GM23248 (cell line): ENCODE results near the gene TAGLN2. TPM values are rescaled to one million over a fixed set of nuclear protein-coding genes. Genes with fewer than 3 reads are reported as not detected.

Source experiments
- DNase-seq: peaks from one replicate; pipeline ENCODE4 v3.0.0-alpha.2; 2015
- H2AFZ ChIP-seq: fragments of 200-600 bp; sonication (generic); 2 replicates; pipeline ENCODE4 v1.6.1; 2016; ENCODE audit warnings: antibody characterized with exemption
- H3F3A ChIP-seq: fragments of 200-600 bp; sonication (generic); 2 replicates; pipeline ENCODE4 v1.6.1; 2016; ENCODE audit warnings: mild to moderate bottlenecking, antibody characterized with exemption, mixed run types; ENCODE audit not compliant: insufficient read depth
- H3K27ac ChIP-seq: fragments of 200-600 bp; sonication (generic); 2 replicates; pipeline ENCODE4 v1.5.1; 2016; ENCODE audit warnings: mild to moderate bottlenecking
- H3K27me3 ChIP-seq: fragments of 200-600 bp; sonication (generic); replicated peaks from 2 replicates; pipeline ENCODE4 v1.6.1; 2016; ENCODE audit warnings: mild to moderate bottlenecking; ENCODE audit not compliant: insufficient read depth
- H3K36me3 ChIP-seq: fragments of 200-600 bp; sonication (generic); 2 replicates; pipeline ENCODE4 v1.6.1; 2016; ENCODE audit warnings: low read depth, mild to moderate bottlenecking
- H3K4me1 ChIP-seq: fragments of 200-600 bp; sonication (generic); 2 replicates; pipeline ENCODE4 v1.6.1; 2016; ENCODE audit warnings: mild to moderate bottlenecking; ENCODE audit not compliant: insufficient read depth
- H3K4me2 ChIP-seq: fragments of 200-600 bp; sonication (generic); one replicate; pipeline ENCODE4 v1.6.1; 2016; ENCODE audit warnings: mild to moderate bottlenecking; ENCODE audit not compliant: unreplicated experiment
- H3K4me3 ChIP-seq: fragments of 200-600 bp; sonication (generic); 2 replicates; pipeline ENCODE4 v1.5.1; 2016; ENCODE audit warnings: mild to moderate bottlenecking
- H3K79me2 ChIP-seq: fragments of 200-600 bp; sonication (generic); 2 replicates; pipeline ENCODE4 v1.6.1; 2016; ENCODE audit warnings: mild to moderate bottlenecking; ENCODE audit not compliant: insufficient read depth
- H3K9ac ChIP-seq: fragments of 200-600 bp; sonication (generic); 2 replicates; pipeline ENCODE4 v1.6.1; 2016; ENCODE audit warnings: mild to moderate bottlenecking
- H3K9me2 ChIP-seq: fragments of 200-600 bp; sonication (generic); 2 replicates; pipeline ENCODE4 v1.6.1; 2016; ENCODE audit warnings: mixed run types, mild to moderate bottlenecking, moderate library complexity; ENCODE audit not compliant: insufficient read depth
- H3K9me3 ChIP-seq: fragments of 200-600 bp; sonication (generic); one replicate; pipeline ENCODE4 v1.6.1; 2017; ENCODE audit warnings: low read depth
- H4K20me1 ChIP-seq: fragments of 200-600 bp; sonication (generic); 2 replicates; pipeline ENCODE4 v1.6.0; 2016; ENCODE audit not compliant: insufficient read depth
- EZH2 ChIP-seq: fragments of 200-600 bp; sonication (generic); IDR thresholded peaks from 2 replicates; pipeline ENCODE4 v1.6.1; 2018; ENCODE audit warnings: antibody characterized with exemption, mild to moderate bottlenecking; ENCODE audit not compliant: insufficient read depth, poor library complexity, severe bottlenecking
- EZH2phosphoT487 ChIP-seq: fragments of 200-600 bp; sonication (generic); IDR thresholded peaks from 2 replicates; pipeline ENCODE4 v1.6.1; 2018; ENCODE audit warnings: antibody characterized with exemption, moderate library complexity, mild to moderate bottlenecking, low read depth; ENCODE audit not compliant: insufficient read depth
- WGBS, 2 experiments: methylation state at CpG; one replicate each; pipeline ENCODE4 v1.1.6; 2015 to 2017; ENCODE audit warnings: low lambda C conversion rate in 2 of 2, low coverage in 1 of 2; ENCODE audit errors: missing lambda C conversion rate in 2 of 2; 5-methylcytosine and 5-hydroxymethylcytosine counted together
- in situ Hi-C: fragments of 300-500 bp; cut with MboI; formaldehyde crosslinking; loops from 2 replicates; pipeline ENCODE4 v1.15.0; 2020
- polyA plus RNA-seq: library from polyadenylated mRNA; unstranded; fragments of >200 nt; fragmentation: Nextera tagmentation; extraction: Ambion mirVana; gene quantifications from 2 replicates; pipeline ENCODE4 v1.2.1, GENCODE V29; 2016
- total RNA-seq: library from RNA; depleted of rRNA; stranded (reverse); fragments of >200 nt; shearing (Covaris generic); gene quantifications from 2 replicates; pipeline ENCODE4 v1.2.3, GENCODE V29; 2014

Gene TAGLN2
- total and polyA plus RNA-seq, 2 experiments from 2014 or later, result 400 to 692 TPM

DNA sequence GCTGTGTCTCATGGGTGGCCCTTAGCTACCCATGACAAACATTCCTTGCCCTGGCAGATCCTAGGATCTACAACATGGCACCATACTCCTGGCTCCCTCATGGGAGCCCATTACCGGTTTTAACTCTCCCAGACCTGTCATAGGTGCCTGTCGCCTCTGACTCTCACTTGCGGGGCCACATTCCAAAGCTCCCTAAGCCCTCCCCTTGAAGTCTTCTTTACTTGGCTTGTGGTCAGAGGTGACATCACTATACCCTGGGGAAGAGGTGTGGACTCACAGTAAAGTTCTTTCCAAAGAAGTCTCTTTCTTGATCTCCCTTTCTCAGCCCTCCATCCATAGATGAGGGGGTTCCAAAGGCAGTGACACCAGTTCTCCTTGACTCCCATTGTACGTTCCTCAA lies 34.1 kb upstream of the TAGLN2 start:
- no peak overlapping the region for H3K4me3 ChIP-seq
- in situ Hi-C loops, result no loop called here
- peak; percentile 56 for DNase-seq
- H3K4me1 ChIP-seq, result peaks cover 22% of the 10 kb centered on the region; the same call in 1 of the 2 replicates
- TF ChIP-seq EZH2, result no peak
- TF ChIP-seq EZH2phosphoT487, result no peak
- WGBS, 2 experiments, result 49 to 53% methylated on average over 4 of the region's 4 CpGs
- no peaks in the 10 kb centered on the region for H3K9me2 ChIP-seq
- H3K4me2 ChIP-seq, result no peak overlapping the region
- no peaks in the 10 kb centered on the region for H3K9me3 ChIP-seq
- no peak overlapping the region for H3K27ac ChIP-seq
- no peaks in the 10 kb centered on the region for H4K20me1 ChIP-seq
- no peaks in the 10 kb centered on the region for H3K27me3 ChIP-seq
- H3K36me3 ChIP-seq, result no peaks in the 10 kb centered on the region
- H2AFZ ChIP-seq, result no peak overlapping the region
- H3K9ac ChIP-seq, result no peak overlapping the region
- H3K79me2 ChIP-seq, result peaks cover 33% of the 10 kb centered on the region
- H3F3A ChIP-seq, result peaks cover 9% of the 10 kb centered on the region

- no peak for TF ChIP-seq EZH2phosphoT487
- no peak for TF ChIP-seq EZH2
- Histone ChIP-seq H3K36me3 (no peaks in the 10 kb centered on the region), H2AFZ (no peak overlapping the region), H4K20me1 (no peaks in the 10 kb centered on the region), H3K79me2 (peaks cover 27% of the 10 kb centered on the region), H3K27ac (no peak overlapping the region), H3K9me3 (no peaks in the 10 kb centered on the region), H3F3A (peaks cover 9% of the 10 kb centered on the region), H3K27me3 (no peaks in the 10 kb centered on the region), H3K9ac (no peak overlapping the region), H3K4me1 (peaks cover 22% of the 10 kb centered on the region; the same call in 1 of the 2 replicates), H3K4me3 (no peak overlapping the region), H3K9me2 (no peaks in the 10 kb centered on the region), H3K4me2 (no peak overlapping the region)
- WGBS, 2 experiments, result 62 to 65% methylated on average over 3 of the region's 3 CpGs
- in situ Hi-C loops, result no loop called here
- DNase-seq, result no peak
These were observed 33.5 kb upstream of the TAGLN2 start for GRCh38 chr1:159958719-159959380.

- no peak overlapping the region for H3K4me2 ChIP-seq
- peaks cover 9% of the 10 kb centered on the region for H3F3A ChIP-seq
- H3K79me2 ChIP-seq, result peaks cover 17% of the 10 kb centered on the region
- no peak overlapping the region for H3K9ac ChIP-seq
- H3K9me3 ChIP-seq, result no peaks in the 10 kb centered on the region
- no peak for TF ChIP-seq EZH2
- no peaks in the 10 kb centered on the region for H4K20me1 ChIP-seq
- no peak for DNase-seq
- WGBS, 2 experiments, result 58% methylated on average over 9 of the region's 9 CpGs
- in situ Hi-C loops, result no loop called here
- peaks cover 18% of the 10 kb centered on the region; the same call in 1 of the 2 replicates for H3K4me1 ChIP-seq
- H2AFZ ChIP-seq, result no peak overlapping the region
- no peaks in the 10 kb centered on the region for H3K36me3 ChIP-seq
- no peaks in the 10 kb centered on the region for H3K9me2 ChIP-seq
- H3K27ac ChIP-seq, result no peak overlapping the region
- H3K27me3 ChIP-seq, result no peaks in the 10 kb centered on the region
- H3K4me3 ChIP-seq, result no peak overlapping the region
These were observed 32.5 kb upstream of the TAGLN2 start for GRCh38 chr1:159957824-159958268.

GRCh38 chr1:159955456-159955855 lies 30.1 kb upstream of the TAGLN2 start:
- Histone ChIP-seq H3F3A (no peaks in the 10 kb centered on the region), H3K36me3 (no peaks in the 10 kb centered on the region), H3K4me1 (peaks cover 3% of the 10 kb centered on the region; the same call in 1 of the 2 replicates), H3K9me2 (no peaks in the 10 kb centered on the region), H3K4me2 (no peak overlapping the region), H3K27me3 (no peaks in the 10 kb centered on the region), H3K9me3 (no peaks in the 10 kb centered on the region), H3K27ac (no peak overlapping the region), H3K9ac (no peak overlapping the region), H2AFZ (no peak overlapping the region), H4K20me1 (no peaks in the 10 kb centered on the region), H3K79me2 (no peaks in the 10 kb centered on the region), H3K4me3 (no peak overlapping the region)
- in situ Hi-C loops, result no loop called here
- whole genome bisulfite sequencing, 2 experiments, result 75 to 81% methylated on average over 3 of the region's 3 CpGs
- TF ChIP-seq EZH2phosphoT487, result no peak
- TF ChIP-seq EZH2, result no peak
- DNase-seq, result no peak
